Spleen (tissue), 11 donors: ENCODE measurements around the gene RTN4IP1. TPM values are rescaled to one million over a fixed set of nuclear protein-coding genes. Genes with fewer than 3 reads are reported as not detected.

Source experiments
- DNase-seq: peaks from one replicate; pipeline ENCODE4 v3.0.0-alpha.2; 2020
- H3K27ac ChIP-seq, 8 donors: fragments of 200-600 bp; sonication (generic) in 7 of 8; 1 replicate in 4 of 8; 2 replicates in 4 of 8; pipeline versions ENCODE4 v1.5.0 to v1.8.0; 2016 to 2021; ENCODE audit warnings: inconsistent platforms in 4 of 8, mild to moderate bottlenecking in 4 of 8, moderate library complexity in 1 of 8
- H3K27me3 ChIP-seq, 7 donors: fragments of 200-600 bp; sonication (generic) in 6 of 7; replicated peaks in 1 of 7; 1 replicate in 4 of 7; 2 replicates in 3 of 7; pipeline versions ENCODE4 v1.5.0 to v1.8.0; 2016 to 2021; ENCODE audit warnings: inconsistent platforms in 3 of 7, mild to moderate bottlenecking in 1 of 7
- H3K36me3 ChIP-seq, 6 donors: fragments of 200-600 bp; sonication (generic) in 5 of 6; 1 replicate in 4 of 6; 2 replicates in 2 of 6; pipeline versions ENCODE4 v1.5.0 to v1.8.0; 2016 to 2021; ENCODE audit warnings: inconsistent platforms in 2 of 6
- H3K4me1 ChIP-seq, 6 donors: fragments of 200-600 bp; sonication (generic) in 5 of 6; 1 replicate in 3 of 6; 2 replicates in 3 of 6; pipeline versions ENCODE4 v1.5.0 to v1.8.0; 2016 to 2021; ENCODE audit warnings: inconsistent platforms in 3 of 6
- H3K4me3 ChIP-seq, 8 donors: fragments of 200-600 bp; sonication (generic) in 7 of 8; 1 replicate in 4 of 8; 2 replicates in 4 of 8; pipeline versions ENCODE4 v1.5.0 to v1.8.0; 2016 to 2021; ENCODE audit warnings: inconsistent platforms in 4 of 8, mild to moderate bottlenecking in 4 of 8, moderate library complexity in 2 of 8
- H3K9me3 ChIP-seq, 8 donors: fragments of 200-600 bp; sonication (generic) in 7 of 8; 1 replicate in 4 of 8; 2 replicates in 4 of 8; pipeline versions ENCODE4 v1.5.0 to v1.8.0; 2016 to 2021; ENCODE audit warnings: inconsistent platforms in 4 of 8
- CTCF ChIP-seq, 11 experiments: fragments of 200-600 bp in 7 of 11; fragments of 450-650 bp in 4 of 11; sonication (generic) in 4 of 11; IDR thresholded peaks in 8 of 11; conservative IDR thresholded peaks in 3 of 11; 1 replicate in 7 of 11; 2 replicates in 4 of 11; pipeline versions ENCODE4 v1.4.0 to v1.8.0; 2016 to 2021; ENCODE audit warnings: antibody characterized with exemption in 11 of 11, inconsistent platforms in 4 of 11, mild to moderate bottlenecking in 1 of 11
- POLR2A ChIP-seq, 3 donors: fragments of 450-650 bp; IDR thresholded peaks; one replicate each; pipeline ENCODE4 v1.5.1; 2017; ENCODE audit warnings: antibody characterized with exemption in 3 of 3, mild to moderate bottlenecking in 1 of 3
- POLR2AphosphoS5 ChIP-seq, 3 donors: sonication (generic); formaldehyde crosslinking; IDR thresholded peaks; one replicate each; pipeline ENCODE4 v1.5.1; 2017; ENCODE audit warnings: antibody characterized with exemption in 3 of 3
- WGBS, 5 donors: extraction: QIAGEN DNeasy Blood & Tissue Kit in 3 of 5; methylation state at CpG; one replicate each; pipeline versions ENCODE4 v1.1.5 to v1.1.7; 2013 to 2018; 5-methylcytosine and 5-hydroxymethylcytosine counted together
- intact Hi-C: fragments of 100-400 bp; cut with DNase I; formaldehyde crosslinking; loops from one replicate; pipeline ENCODE4 v1.15.0; 2023; ENCODE audit warnings: low total_unique reads
- polyA plus RNA-seq, 3 donors: library from polyadenylated mRNA; stranded (reverse); fragments of 200-250 nt; gene quantifications; one replicate each; pipeline ENCODE4 v1.2.1, GENCODE V29; 2013
- total RNA-seq, 7 donors: library from RNA; depleted of rRNA in 3 of 7; stranded (reverse); fragments of >200 nt in 3 of 7; fragmentation: NEBNext Ultra II Directional in 4 of 7; extraction: Animal tissue kit (Norgen Biotek cat#: 25700) in 4 of 7; gene quantifications; one replicate each; pipeline versions ENCODE4 v1.1.0 to v1.2.1, GENCODE V29; 2016 to 2021
- donor health status: healthy with polysubstance abuse.
- donor health status: DM: no; HTN: no; CAD: no; lungs with moderate emphysema.
- donor health status: DM: no; HTN: no; CAD: no.
- donor health status: Bipolar disorder and iron deficiency.
- donor health status: healthy.
- donor health status: DM: no; HTN: no; CAD: no.
- donor health status: DM: yes; HTN: yes; CAD: no.

Gene RTN4IP1
- total and polyA plus RNA-seq, 10 donors = 3.9 to 9.1 (median 6.6) TPM

- no peaks in the 10 kb centered on the region for H3K9me3 ChIP-seq
- 80 to 97% (median 89%) methylated on average over 4 of the region's 4 CpGs for WGBS, 5 donors
- no peak for DNase-seq
- peaks cover 0 to 92% (median 27%) of the 10 kb centered on the region in 6 donors for H3K36me3 ChIP-seq
- TF ChIP-seq POLR2AphosphoS5 (IDR thresholded peaks at IDR 0.05) (no peak), CTCF (IDR thresholded peaks at IDR 0.05 in 8 of 11, conservative IDR thresholded peaks at IDR 0.05 in 3 of 11) (no peak), POLR2A (IDR thresholded peaks at IDR 0.05) (no peak)
- no peaks in the 10 kb centered on the region for H3K27me3 ChIP-seq
- peaks cover 0 to 3% (median 0%) of the 10 kb centered on the region in 6 donors for H3K4me1 ChIP-seq
- no peak overlapping the region for H3K4me3 ChIP-seq
- intact Hi-C loops = no loop called here
- no peak overlapping the region for H3K27ac ChIP-seq
These were observed 42.4 kb downstream of the RTN4IP1 start for GRCh38 chr6:106586815-106587415.

- Histone ChIP-seq H3K9me3 (no peaks in the 10 kb centered on the region), H3K4me3 (no peak overlapping the region), H3K27ac (no peak overlapping the region), H3K36me3 (peaks cover 0 to 86% (median 19%) of the 10 kb centered on the region in 6 donors), H3K4me1 (no peaks in the 10 kb centered on the region), H3K27me3 (no peaks in the 10 kb centered on the region)
- WGBS, 5 donors = 67 to 86% (median 81%) methylated on average over 1 of the region's 1 CpG
- TF ChIP-seq CTCF (IDR thresholded peaks at IDR 0.05 in 8 of 11, conservative IDR thresholded peaks at IDR 0.05 in 3 of 11) (no peak), POLR2A (IDR thresholded peaks at IDR 0.05) (no peak), POLR2AphosphoS5 (IDR thresholded peaks at IDR 0.05) (no peak)
- no peak for DNase-seq
- intact Hi-C loops = no loop called here
These were observed 47.8 kb downstream of the RTN4IP1 start for GRCh38 chr6:106581468-106581867.

GRCh38 chr6:106579281-106579680 lies 50.0 kb downstream of the RTN4IP1 start:
- TF ChIP-seq POLR2A (IDR thresholded peaks at IDR 0.05) (no peak), CTCF (IDR thresholded peaks at IDR 0.05 in 8 of 11, conservative IDR thresholded peaks at IDR 0.05 in 3 of 11) (no peak), POLR2AphosphoS5 (IDR thresholded peaks at IDR 0.05) (no peak)
- Histone ChIP-seq H3K36me3 (peaks cover 0 to 86% (median 23%) of the 10 kb centered on the region in 6 donors), H3K27ac (no peak overlapping the region), H3K4me3 (no peak overlapping the region), H3K4me1 (no peaks in the 10 kb centered on the region), H3K9me3 (no peaks in the 10 kb centered on the region), H3K27me3 (no peaks in the 10 kb centered on the region)
- intact Hi-C loops = no loop called here
- no peak for DNase-seq
- 88 to 97% (median 93%) methylated on average over 2 of the region's 2 CpGs for WGBS, 5 donors

- H3K27me3 ChIP-seq = no peaks in the 10 kb centered on the region
- 82 to 91% (median 87%) methylated on average over 12 to 16 of the region's 16 CpGs for WGBS, 5 donors
- peak overlapping the region in 1 of 8 donors; percentile 46 for H3K27ac ChIP-seq
- intact Hi-C loops = no loop called here
- no peak for TF ChIP-seq POLR2A (IDR thresholded peaks at IDR 0.05)
- TF ChIP-seq POLR2AphosphoS5 (IDR thresholded peaks at IDR 0.05) = peak in 1 of 3 donors; percentile 42
- TF ChIP-seq CTCF (IDR thresholded peaks at IDR 0.05 in 8 of 11, conservative IDR thresholded peaks at IDR 0.05 in 3 of 11) = no peak
- no peak for DNase-seq
- H3K9me3 ChIP-seq = no peaks in the 10 kb centered on the region
- no peak overlapping the region for H3K4me3 ChIP-seq
- H3K4me1 ChIP-seq = peaks cover 0 to 15% (median 0%) of the 10 kb centered on the region in 6 donors
- H3K36me3 ChIP-seq = peaks cover 0 to 80% (median 20%) of the 10 kb centered on the region in 6 donors
These were observed 54.4 kb downstream of the RTN4IP1 start for GRCh38 chr6:106574741-106575458.
